A673 (cell line): ENCODE data around the gene ARHGAP8. TPM values are rescaled to one million over a fixed set of nuclear protein-coding genes. Genes with fewer than 3 reads are reported as not detected.

Experiments used
- BruUV-seq: library from RNA; stranded (reverse); fragments of 400-500 nt; replicated peaks from 2 replicates; lab custom pipeline; 2021; lab: Mats Ljungman, UMichigan
- CTCF ChIA-PET: fragments of 300-600 bp; sonication (Branson Sonifier 250); formaldehyde crosslinking; loops from one replicate; lab custom pipeline; 2022; ENCODE audit warnings: antibody characterized with exemption; lab: Charles Lee
- POLR2A ChIA-PET: fragments of 300-600 bp; sonication (Branson Sonifier 250); formaldehyde crosslinking; loops from one replicate; lab custom pipeline; 2022; ENCODE audit warnings: antibody characterized with exemption; ENCODE audit not compliant: low non-redundant PET; lab: Charles Lee
- DNase-seq: peaks from one replicate; pipeline ENCODE4 v3.0.0-alpha.2; 2015; ENCODE audit warnings: low spot score
- H3K27ac ChIP-seq: fragments of 200-600 bp; sonication (generic); 2 replicates; pipeline ENCODE4 v1.5.1; 2016; ENCODE audit warnings: mixed run types, low read depth, mild to moderate bottlenecking, mixed read lengths, antibody characterized with exemption, low read length; ENCODE audit not compliant: poor library complexity, severe bottlenecking
- H3K27me3 ChIP-seq: fragments of 200-600 bp; sonication (generic); replicated peaks from 2 replicates; pipeline ENCODE4 v1.6.1; 2017; ENCODE audit warnings: mixed run types, low read depth, mild to moderate bottlenecking, mixed read lengths, antibody characterized with exemption, low read length; ENCODE audit not compliant: insufficient read depth, poor library complexity
- H3K36me3 ChIP-seq: fragments of 200-600 bp; sonication (generic); 2 replicates; pipeline ENCODE4 v1.6.1; 2016; ENCODE audit warnings: mixed run types, mild to moderate bottlenecking, mixed read lengths, antibody characterized with exemption, low read length; ENCODE audit not compliant: insufficient read depth, poor library complexity, severe bottlenecking
- H3K4me1 ChIP-seq: fragments of 200-600 bp; sonication (generic); 2 replicates; pipeline ENCODE4 v1.6.1; 2017; ENCODE audit warnings: mixed run types, mild to moderate bottlenecking, mixed read lengths, antibody characterized with exemption, low read length; ENCODE audit not compliant: insufficient read depth, poor library complexity, severe bottlenecking
- H3K4me3 ChIP-seq: fragments of 200-600 bp; sonication (generic); 2 replicates; pipeline ENCODE4 v1.5.1; 2016; ENCODE audit warnings: low read depth, mixed run types, mild to moderate bottlenecking, mixed read lengths, low read length; ENCODE audit not compliant: poor library complexity, severe bottlenecking
- H3K9me3 ChIP-seq: fragments of 200-600 bp; sonication (generic); 2 replicates; pipeline ENCODE4 v1.6.1; 2016; ENCODE audit warnings: mixed run types, low read depth, mild to moderate bottlenecking, mixed read lengths, antibody characterized with exemption, low read length; ENCODE audit not compliant: poor library complexity, severe bottlenecking
- CTCF ChIP-seq: fragments of 300-800, 200-600 bp; sonication (generic); conservative IDR thresholded peaks from 2 replicates; pipeline ENCODE4 v1.5.1; 2017; ENCODE audit warnings: low read depth, mild to moderate bottlenecking, antibody characterized with exemption, low read length, moderate library complexity, mixed read lengths
- EZH2 ChIP-seq: fragments of 200-600 bp; sonication (generic); IDR thresholded peaks from 2 replicates; pipeline ENCODE4 v1.6.1; 2017; ENCODE audit warnings: borderline replicate concordance, low read depth, mild to moderate bottlenecking, mixed read lengths, antibody characterized with exemption, low read length; ENCODE audit not compliant: poor library complexity, severe bottlenecking
- intact Hi-C: fragments of 100-400 bp; cut with micrococcal nuclease; formaldehyde crosslinking; loops from one replicate; pipeline ENCODE4 v1.10.0; 2022; ENCODE audit not compliant: unreplicated experiment
- total RNA-seq: library from RNA; stranded (reverse); gene quantifications from 2 replicates; pipeline ENCODE4 v1.2.3, GENCODE V29; 2021

Gene ARHGAP8
- total RNA-seq, 1 experiment from 2014 or later, result not detected

GRCh38 chr22:44782363-44782963 is 30.1 kb downstream of the ARHGAP8 start:
- no peak for TF ChIP-seq CTCF
- TF ChIP-seq EZH2, result no peak
- DNase-seq, result peak; percentile 33
- ChIA-PET CTCF (no interaction called here), POLR2A (no interaction called here)
- H3K36me3 ChIP-seq, result no peaks in the 10 kb centered on the region
- BruUV-seq, result no TSS peak
- H3K4me1 ChIP-seq, result no peaks in the 10 kb centered on the region
- intact Hi-C loops, result no loop called here
- H3K27me3 ChIP-seq, result no peaks in the 10 kb centered on the region
- H3K9me3 ChIP-seq, result no peaks in the 10 kb centered on the region
- no peak overlapping the region for H3K4me3 ChIP-seq
- H3K27ac ChIP-seq, result no peak overlapping the region

DNA sequence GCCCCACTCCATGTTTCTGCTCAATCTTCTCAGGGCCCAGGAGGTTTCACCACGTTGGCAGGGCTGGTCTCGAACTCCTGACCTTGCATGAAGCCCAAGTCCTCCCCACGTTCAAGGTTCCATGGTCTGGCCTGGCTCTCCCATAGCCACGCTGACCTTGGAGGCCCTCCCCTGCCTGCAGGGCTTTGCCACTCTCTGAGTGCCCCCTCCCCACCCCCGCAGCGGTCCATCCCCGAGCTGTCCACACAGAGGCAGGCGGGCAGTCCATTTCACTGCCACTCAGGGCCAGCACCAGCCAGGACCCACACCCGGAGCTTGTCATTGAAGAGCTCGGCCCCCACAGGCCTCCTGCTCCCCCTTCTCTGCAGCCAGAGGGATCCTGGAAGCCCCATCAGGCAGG is 30.7 kb downstream of the ARHGAP8 start:
- Histone ChIP-seq H3K36me3 (no peaks in the 10 kb centered on the region), H3K27ac (no peak overlapping the region), H3K9me3 (no peaks in the 10 kb centered on the region), H3K4me3 (no peak overlapping the region), H3K4me1 (no peaks in the 10 kb centered on the region), H3K27me3 (no peaks in the 10 kb centered on the region)
- CTCF ChIA-PET, result no interaction called here
- POLR2A ChIA-PET, result no interaction called here
- no peak for TF ChIP-seq EZH2
- TF ChIP-seq CTCF, result no peak
- no TSS peak for BruUV-seq
- DNase-seq, result no peak
- intact Hi-C loops, result no loop called here

DNA sequence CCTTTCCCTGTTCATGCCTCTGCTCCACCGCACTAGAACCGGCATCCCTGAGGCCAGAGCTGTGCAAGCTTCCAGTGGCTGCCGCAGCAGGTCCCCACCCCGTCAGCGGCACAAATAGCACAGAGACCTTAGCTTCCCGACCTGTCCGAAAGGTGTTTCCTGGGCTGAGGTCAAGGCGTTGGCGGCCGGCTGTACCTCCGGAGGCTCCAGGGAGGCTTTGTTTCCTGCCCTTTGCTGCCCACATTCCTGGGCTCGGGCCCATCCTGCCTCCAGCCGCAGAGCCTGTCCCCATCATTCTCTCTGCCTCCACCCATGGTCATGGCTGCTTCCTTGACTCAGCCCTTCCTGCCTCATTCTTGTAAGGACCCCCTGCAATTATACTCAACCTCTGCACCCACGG is 31.2 kb downstream of the ARHGAP8 start:
- POLR2A ChIA-PET, result no interaction called here
- no peak overlapping the region for H3K27ac ChIP-seq
- no peaks in the 10 kb centered on the region for H3K4me1 ChIP-seq
- no peaks in the 10 kb centered on the region for H3K27me3 ChIP-seq
- H3K4me3 ChIP-seq, result no peak overlapping the region
- no peaks in the 10 kb centered on the region for H3K36me3 ChIP-seq
- TF ChIP-seq CTCF (no peak), EZH2 (no peak)
- BruUV-seq, result no TSS peak
- no peaks in the 10 kb centered on the region for H3K9me3 ChIP-seq
- DNase-seq, result no peak
- intact Hi-C loops, result no loop called here
- CTCF ChIA-PET, result no interaction called here
